ENCODE data around the gene MSH5. TPM values are rescaled to one million over a fixed set of nuclear protein-coding genes. Genes with fewer than 3 reads are reported as not detected.

The MSH5 gene
- total and polyA plus RNA-seq, 9 of the 15 experiments (the other 6 are each of a cell fraction or from before 2014, with no cell fraction given): 12.5 to 104 (median 46.6) TPM

- TF ChIP-seq CEBPG (CRISPR knock-in tag; IDR thresholded peaks at IDR 0.05): 0 out of 2 replicates have a peak, but pooled peaks have one; percentile 23
- no peak for TF ChIP-seq CEBPG (tag; conservative IDR thresholded peaks at IDR 0.05 in 1 of 2, IDR thresholded peaks at IDR 0.05 in 1 of 2)
Observed at GRCh38 chr6:31796993-31797385, 57.2 kb downstream of the MSH5 start (continued).

DNA sequence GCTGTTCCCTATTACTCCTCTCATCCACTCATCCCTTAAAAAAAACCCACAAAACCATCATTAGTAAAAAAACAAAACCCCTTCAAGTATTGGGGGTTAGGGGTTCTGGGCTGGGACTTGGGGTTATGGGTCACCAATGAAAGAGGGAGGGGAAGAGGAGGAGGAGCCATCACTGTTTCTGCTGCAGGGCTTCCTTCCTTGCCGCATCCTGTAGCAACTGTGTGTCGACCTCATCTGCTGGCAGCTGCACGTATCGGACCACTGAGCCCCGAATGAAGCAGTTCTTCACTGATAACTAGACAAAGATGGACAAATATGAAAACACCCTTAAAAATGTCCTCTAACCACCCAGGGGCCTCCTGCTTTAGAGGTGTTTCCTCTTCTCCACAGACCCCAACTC, 57.8 kb downstream of the MSH5 start:
- Histone ChIP-seq H3K36me3 (ENCODE audit: control insufficient read depth, insufficient read depth, low read length) (peaks cover 60% of the 10 kb centered on the region), H2AFZ (ENCODE audit: low read depth, low read length) (no peak overlapping the region), H3K27me3 (ENCODE audit: control insufficient read depth in 2 of 2, insufficient read depth in 2 of 2, low read length in 2 of 2) (no peaks in the 10 kb centered on the region), H4K20me1 (replicated peaks; ENCODE audit: control insufficient read depth, insufficient read depth, low read length) (no peaks in the 10 kb centered on the region), H3K4me3 (no peak overlapping the region), H3K9me3 (replicated peaks; ENCODE audit: control insufficient read depth, insufficient read depth, low read depth, low read length) (no peaks in the 10 kb centered on the region), H3K9me1 (ENCODE audit: control insufficient read depth, insufficient read depth, low read length) (no peaks in the 10 kb centered on the region), H3K4me2 (ENCODE audit: insufficient read depth, low read length) (no peak overlapping the region), H3K27ac (ENCODE audit: extremely low read depth, low read depth, low read length) (no peak overlapping the region), H3K4me1 (replicated peaks in 1 of 2; ENCODE audit: control insufficient read depth in 2 of 2, insufficient read depth in 2 of 2, low read length in 2 of 2) (peaks cover 14 to 33% of the 10 kb centered on the region in 2 experiments; a peak in 4 of 5 replicates), H3K79me2 (ENCODE audit: control insufficient read depth, insufficient read depth, low read length) (peaks cover 40% of the 10 kb centered on the region), H3K9ac (ENCODE audit: insufficient read depth in 1 of 2, low read depth in 2 of 2, low read length in 2 of 2) (no peak overlapping the region)
- intact Hi-C loops (cut with micrococcal nuclease): no loop called here
- POLR2A ChIA-PET: interaction anchor here (0.6 to 4.3 kb wide), 9 partner anchors 9 to 238 kb away, joined by 3 to 58 read pairs (median 5); partner anchors contain the start of genes HSPA1A, HSPA1B, HSPA1L and LSM2
- in situ Hi-C loops (cut with MboI): no loop called here
- CTCF ChIA-PET (ENCODE audit: low intra/inter-chr PET ratio): no interaction called here
- FAIRE-seq (no peak), ATAC-seq (no peak), DNase-seq (ENCODE audit: extremely low read depth in 1 of 4, low spot score in 3 of 4) (peak in 1 of 4 experiments; percentile 10)
- BruUV-seq (replicated peaks): no TSS peak
- 74% methylated on average over 5 of the region's 5 CpGs for WGBS (ENCODE audit: insufficient coverage, low coverage, missing lambda C conversion rate)
- TF ChIP-seq ARID4B (CRISPR knock-in tag; IDR thresholded peaks at IDR 0.05) (no peak), CREB3 (tag; conservative IDR thresholded peaks at IDR 0.05; ENCODE audit: low read depth) (no peak), SMAD2 (IDR thresholded peaks at IDR 0.05; ENCODE audit: low read depth, low read length) (no peak), TSC22D4 (tag; IDR thresholded peaks at IDR 0.05) (no peak), ZNF507 (tag; conservative IDR thresholded peaks at IDR 0.05) (no peak), HDAC6 (IDR thresholded peaks at IDR 0.05; ENCODE audit: low read depth, low read length) (no peak), FOSL1 (tag; conservative IDR thresholded peaks at IDR 0.05) (no peak), TCFL5 (CRISPR knock-in tag; conservative IDR thresholded peaks at IDR 0.05) (no peak)
